OCI-LY1 (cell line): ENCODE results near the gene HECW1.
"Not testable (repeated sequence)": the region's sequence is repeated elsewhere in the genome, so short reads cannot be mapped to it uniquely, and the experiment has no call there.

Experiments used
- H2AFZ ChIP-seq: fragments of 200-600 bp; sonication (generic), shearing (Covaris generic); 2 replicates; pipeline ENCODE4 v1.6.0; 2014; ENCODE audit warnings: antibody characterized with exemption, mild to moderate bottlenecking, low read length
- H3F3A ChIP-seq: fragments of 200-600 bp; sonication (generic), shearing (Covaris generic); 2 replicates; pipeline ENCODE4 v1.6.0; 2014; ENCODE audit warnings: mild to moderate bottlenecking, antibody characterized with exemption, low read length, moderate library complexity; ENCODE audit not compliant: insufficient read depth
- H3K27ac ChIP-seq: fragments of 200-600 bp; sonication (generic); 2 replicates; pipeline ENCODE4 v1.5.1; 2014; ENCODE audit warnings: low read length, mixed run types, mild to moderate bottlenecking, low read depth; ENCODE audit not compliant: poor library complexity, severe bottlenecking
- H3K27me3 ChIP-seq: fragments of 200-600 bp; sonication (generic); 2 replicates; pipeline ENCODE4 v1.6.0; 2014; ENCODE audit warnings: antibody characterized with exemption, mild to moderate bottlenecking, low read length, moderate library complexity; ENCODE audit not compliant: insufficient read depth
- H3K36me3 ChIP-seq: fragments of 200-600 bp; sonication (generic); 2 replicates; pipeline ENCODE4 v1.6.1; 2014; ENCODE audit warnings: mild to moderate bottlenecking, antibody characterized with exemption, low read length, moderate library complexity, mixed read lengths; ENCODE audit not compliant: insufficient read depth
- H3K4me1 ChIP-seq: fragments of 200-600 bp; sonication (generic); 2 replicates; pipeline ENCODE4 v1.5.1; 2014; ENCODE audit warnings: mild to moderate bottlenecking, low read length, moderate library complexity; ENCODE audit not compliant: insufficient read depth, severe bottlenecking
- H3K4me2 ChIP-seq: fragments of 200-600 bp; sonication (generic), shearing (Covaris generic); 2 replicates; pipeline ENCODE4 v1.6.1; 2014; ENCODE audit warnings: low read length
- H3K4me3 ChIP-seq: fragments of 200-600 bp; sonication (generic); 2 replicates; pipeline ENCODE4 v1.5.1; 2014; ENCODE audit warnings: low read length, low read depth, mild to moderate bottlenecking, mixed read lengths; ENCODE audit not compliant: poor library complexity, severe bottlenecking
- H3K79me2 ChIP-seq: fragments of 200-600 bp; shearing (Covaris generic); 2 replicates; pipeline ENCODE4 v1.6.1; 2016; ENCODE audit warnings: mixed run types, low read length, mixed read lengths; ENCODE audit not compliant: insufficient read depth
- H3K9ac ChIP-seq: fragments of 200-600 bp; sonication (generic), shearing (Covaris generic); 2 replicates; pipeline ENCODE4 v1.6.1; 2014; ENCODE audit warnings: mild to moderate bottlenecking, low read length, mixed read lengths
- H3K9me2 ChIP-seq: fragments of 200-600 bp; sonication (generic), shearing (Covaris generic); 2 replicates; pipeline ENCODE4 v1.6.1; 2014; ENCODE audit warnings: low read depth, mild to moderate bottlenecking, low read length, mixed read lengths
- H3K9me3 ChIP-seq: fragments of 200-600 bp; shearing (Covaris generic); 2 replicates; pipeline ENCODE4 v1.6.1; 2014; ENCODE audit warnings: low read length, mixed read lengths
- H4K20me1 ChIP-seq: fragments of 200-600 bp; sonication (generic), shearing (Covaris generic); 2 replicates; pipeline ENCODE4 v1.6.0; 2016; ENCODE audit warnings: mild to moderate bottlenecking, low read length; ENCODE audit not compliant: insufficient read depth
- EZH2 ChIP-seq: fragments of 200-600 bp; sonication (generic), shearing (Covaris generic); IDR thresholded peaks from 2 replicates; pipeline ENCODE4 v1.8.0; 2017; ENCODE audit warnings: borderline replicate concordance, mixed run types, mild to moderate bottlenecking, antibody characterized with exemption, low read length, moderate library complexity, mixed read lengths
- TF ChIP-seq, protein P1 (sequence below): fragments of 200-600 bp; sonication (generic), shearing (Covaris generic); IDR thresholded peaks from 2 replicates; pipeline ENCODE4 v1.5.1; 2017; ENCODE audit warnings: mild to moderate bottlenecking, antibody characterized with exemption, low read length, moderate library complexity, mixed read lengths

HECW1 gene

DNA sequence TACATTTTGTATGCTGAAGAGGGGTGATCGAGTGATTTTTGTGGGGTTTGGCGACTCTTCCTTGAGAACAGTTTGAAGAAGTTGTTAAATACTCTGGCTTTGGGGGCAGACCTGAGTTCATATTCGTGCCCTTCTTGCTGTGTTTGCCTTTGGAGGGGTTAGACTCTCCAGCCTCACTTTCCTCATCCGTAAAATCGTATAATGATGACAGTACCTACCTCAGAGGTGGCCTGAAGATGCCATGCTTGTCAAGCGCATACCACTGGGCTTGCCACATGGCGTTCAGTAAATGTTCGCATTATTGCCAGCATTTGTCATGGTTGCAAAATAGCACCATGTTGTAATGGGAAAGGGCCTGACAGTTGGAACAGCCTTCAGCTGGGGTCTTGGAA, 471.7 kb downstream of the HECW1 start:
- Histone ChIP-seq H2AFZ (no peak overlapping the region), H3K36me3 (peaks cover 21% of the 10 kb centered on the region), H3K4me2 (peak overlapping the region; percentile 94), H3K9me2 (no peaks in the 10 kb centered on the region), H3K9ac (peak overlapping the region; percentile 86), H3F3A (no peaks in the 10 kb centered on the region), H3K9me3 (no peaks in the 10 kb centered on the region), H3K79me2 (peaks cover 58% of the 10 kb centered on the region), H3K4me3 (peak overlapping the region; percentile 80), H4K20me1 (no peaks in the 10 kb centered on the region), H3K4me1 (peaks cover 50% of the 10 kb centered on the region), H3K27me3 (no peaks in the 10 kb centered on the region), H3K27ac (peak overlapping the region; percentile 91)
- TF ChIP-seq, protein P1, sequence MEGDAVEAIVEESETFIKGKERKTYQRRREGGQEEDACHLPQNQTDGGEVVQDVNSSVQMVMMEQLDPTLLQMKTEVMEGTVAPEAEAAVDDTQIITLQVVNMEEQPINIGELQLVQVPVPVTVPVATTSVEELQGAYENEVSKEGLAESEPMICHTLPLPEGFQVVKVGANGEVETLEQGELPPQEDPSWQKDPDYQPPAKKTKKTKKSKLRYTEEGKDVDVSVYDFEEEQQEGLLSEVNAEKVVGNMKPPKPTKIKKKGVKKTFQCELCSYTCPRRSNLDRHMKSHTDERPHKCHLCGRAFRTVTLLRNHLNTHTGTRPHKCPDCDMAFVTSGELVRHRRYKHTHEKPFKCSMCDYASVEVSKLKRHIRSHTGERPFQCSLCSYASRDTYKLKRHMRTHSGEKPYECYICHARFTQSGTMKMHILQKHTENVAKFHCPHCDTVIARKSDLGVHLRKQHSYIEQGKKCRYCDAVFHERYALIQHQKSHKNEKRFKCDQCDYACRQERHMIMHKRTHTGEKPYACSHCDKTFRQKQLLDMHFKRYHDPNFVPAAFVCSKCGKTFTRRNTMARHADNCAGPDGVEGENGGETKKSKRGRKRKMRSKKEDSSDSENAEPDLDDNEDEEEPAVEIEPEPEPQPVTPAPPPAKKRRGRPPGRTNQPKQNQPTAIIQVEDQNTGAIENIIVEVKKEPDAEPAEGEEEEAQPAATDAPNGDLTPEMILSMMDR, result no peak
- no peak for TF ChIP-seq EZH2

DNA sequence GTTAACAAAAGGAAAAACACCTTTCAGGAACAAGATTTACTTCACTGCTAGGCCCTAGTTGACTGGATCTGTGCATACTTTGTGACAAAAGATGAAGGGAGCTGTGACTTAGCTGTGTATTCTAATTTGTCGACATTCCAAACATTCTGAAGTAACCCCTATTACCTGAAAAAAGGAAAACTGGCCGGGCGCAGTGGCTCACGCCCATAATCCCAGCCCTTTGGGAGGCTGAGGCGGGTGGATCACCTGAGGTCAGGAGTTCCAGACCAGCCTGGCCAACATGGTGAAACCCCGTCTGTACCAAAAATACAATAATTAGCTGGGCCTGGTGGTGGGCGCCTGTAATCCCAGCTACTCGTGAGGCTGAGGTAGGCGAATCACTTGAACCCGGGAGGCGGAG, 472.3 kb downstream of the HECW1 start:
- Histone ChIP-seq H3K27ac (peak overlapping the region; percentile 91), H3K4me3 (peak overlapping the region; percentile 80), H3K4me2 (peak overlapping the region; percentile 94), H3K9ac (peak overlapping the region; percentile 86), H3K79me2 (peaks cover 63% of the 10 kb centered on the region), H3K4me1 (peaks cover 55% of the 10 kb centered on the region), H3K36me3 (peaks cover 24% of the 10 kb centered on the region)
- not testable (repeated sequence) for H3K27me3 ChIP-seq, H4K20me1 ChIP-seq, H3F3A ChIP-seq, H3K9me2 ChIP-seq, H3K9me3 ChIP-seq, H2AFZ ChIP-seq

DNA sequence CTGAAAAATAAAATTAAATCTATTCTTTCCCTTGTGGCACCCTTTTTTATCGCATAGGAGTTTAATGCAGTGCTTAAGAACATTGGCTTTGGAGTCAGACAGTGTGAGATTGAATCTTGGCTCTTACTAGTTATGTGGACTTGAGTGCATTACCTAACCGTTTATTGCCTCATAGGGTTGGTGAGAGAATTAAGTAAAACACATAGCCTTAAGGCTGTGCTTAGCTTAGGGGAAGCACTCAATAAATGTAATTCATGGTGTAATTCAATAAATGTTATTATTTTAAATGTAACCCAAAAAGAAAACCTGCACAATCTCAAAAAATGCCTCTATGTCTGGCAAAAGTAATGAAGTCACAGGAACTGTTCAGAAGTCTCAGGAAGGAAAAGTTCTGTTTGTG, 473.1 kb downstream of the HECW1 start:
- H3K4me3 ChIP-seq, result peak overlapping the region; percentile 80

More for the DNA sequence above, 473.1 kb downstream of the HECW1 start:
- TF ChIP-seq, protein P1, result no peak
- no peak for TF ChIP-seq EZH2
- Histone ChIP-seq H3K4me2 (peak overlapping the region; percentile 94), H3K79me2 (peaks cover 71% of the 10 kb centered on the region), H3K9me2 (no peaks in the 10 kb centered on the region), H2AFZ (no peak overlapping the region), H3K4me1 (peaks cover 62% of the 10 kb centered on the region), H3K27ac (peak overlapping the region; percentile 91), H3K9me3 (no peaks in the 10 kb centered on the region), H3K9ac (peak overlapping the region; percentile 86), H3K36me3 (peaks cover 31% of the 10 kb centered on the region), H4K20me1 (no peaks in the 10 kb centered on the region), H3K27me3 (no peaks in the 10 kb centered on the region), H3F3A (no peaks in the 10 kb centered on the region)
